CMK (cell line): ENCODE results near the gene ORAI3.

Source experiments
- DNase-seq: peaks from one replicate; pipeline ENCODE4 v3.0.0-alpha.2; 2010; ENCODE audit warnings: low read depth

The ORAI3 gene

GRCh38 chr16:30971298-30971697, 22.4 kb downstream of the ORAI3 start:
- no peak for DNase-seq

- no peak for DNase-seq
Observed at GRCh38 chr16:30972872-30973271, 24.0 kb downstream of the ORAI3 start.

GRCh38 chr16:30974348-30974747, 25.5 kb downstream of the ORAI3 start:
- no peak for DNase-seq

DNA sequence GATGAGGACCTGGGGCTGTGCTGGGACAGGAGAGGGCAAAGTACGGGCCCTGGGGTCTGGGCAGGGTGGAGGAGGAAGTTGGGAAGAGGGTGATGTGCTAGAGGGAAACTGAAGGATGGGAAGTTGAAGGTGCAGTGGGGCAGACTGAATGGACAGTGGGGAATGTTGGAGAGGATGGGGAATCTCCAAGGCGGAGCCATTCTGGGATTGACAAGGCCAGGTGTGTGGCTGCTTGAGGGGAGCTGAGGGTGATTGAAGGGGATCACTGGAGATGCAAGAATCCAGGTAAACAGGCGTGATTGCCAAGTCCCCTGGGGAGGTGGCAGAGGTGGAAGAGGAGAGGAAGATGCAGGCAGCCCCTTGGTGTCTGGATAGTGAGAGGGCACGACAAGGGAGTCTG, 27.6 kb downstream of the ORAI3 start:
- DNase-seq, result no peak

- DNase-seq, result no peak
Observed at GRCh38 chr16:30977502-30977901, 28.6 kb downstream of the ORAI3 start.

DNA sequence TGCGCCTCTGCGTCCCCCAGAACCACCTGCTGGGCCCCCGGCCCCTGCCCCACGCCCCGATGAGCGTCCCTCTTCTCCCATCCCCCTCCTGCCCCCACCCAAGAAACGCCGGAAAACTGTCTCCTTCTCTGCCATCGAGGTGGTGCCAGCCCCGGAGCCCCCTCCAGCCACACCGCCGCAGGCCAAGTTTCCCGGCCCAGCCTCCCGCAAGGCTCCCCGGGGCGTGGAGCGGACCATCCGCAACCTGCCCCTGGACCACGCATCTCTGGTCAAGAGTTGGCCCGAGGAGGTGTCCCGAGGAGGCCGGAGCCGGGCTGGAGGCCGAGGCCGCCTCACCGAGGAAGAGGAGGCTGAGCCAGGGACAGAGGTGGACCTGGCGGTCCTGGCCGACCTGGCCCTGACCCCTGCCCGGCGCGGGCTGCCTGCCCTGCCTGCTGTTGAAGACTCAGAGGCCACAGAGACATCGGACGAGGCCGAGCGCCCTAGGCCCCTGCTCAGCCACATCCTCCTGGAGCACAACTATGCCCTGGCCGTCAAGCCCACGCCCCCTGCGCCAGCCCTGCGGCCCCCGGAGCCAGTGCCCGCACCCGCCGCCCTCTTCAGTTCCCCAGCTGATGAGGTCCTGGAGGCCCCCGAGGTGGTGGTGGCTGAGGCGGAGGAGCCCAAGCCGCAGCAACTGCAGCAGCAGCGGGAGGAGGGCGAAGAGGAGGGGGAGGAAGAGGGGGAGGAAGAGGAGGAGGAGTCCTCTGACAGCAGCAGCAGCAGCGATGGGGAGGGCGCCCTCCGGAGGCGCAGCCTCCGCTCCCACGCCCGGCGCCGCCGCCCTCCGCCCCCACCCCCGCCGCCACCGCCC, 30.5 kb downstream of the ORAI3 start:
- no peak for DNase-seq

DNA sequence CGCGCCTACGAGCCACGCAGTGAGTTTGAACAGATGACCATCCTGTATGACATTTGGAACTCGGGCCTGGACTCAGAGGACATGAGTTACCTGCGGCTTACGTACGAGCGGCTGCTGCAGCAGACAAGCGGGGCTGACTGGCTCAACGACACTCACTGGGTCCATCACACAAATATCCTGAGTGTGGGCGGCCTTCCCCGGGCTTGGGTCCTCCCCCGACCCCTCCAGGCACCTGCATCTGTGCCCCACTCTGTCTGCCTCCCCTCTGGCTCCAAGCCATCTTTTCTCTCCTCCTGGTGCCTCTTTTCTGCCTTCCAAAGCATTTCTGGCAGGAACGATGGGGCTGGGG, 31.1 kb downstream of the ORAI3 start:
- no peak for DNase-seq

DNA sequence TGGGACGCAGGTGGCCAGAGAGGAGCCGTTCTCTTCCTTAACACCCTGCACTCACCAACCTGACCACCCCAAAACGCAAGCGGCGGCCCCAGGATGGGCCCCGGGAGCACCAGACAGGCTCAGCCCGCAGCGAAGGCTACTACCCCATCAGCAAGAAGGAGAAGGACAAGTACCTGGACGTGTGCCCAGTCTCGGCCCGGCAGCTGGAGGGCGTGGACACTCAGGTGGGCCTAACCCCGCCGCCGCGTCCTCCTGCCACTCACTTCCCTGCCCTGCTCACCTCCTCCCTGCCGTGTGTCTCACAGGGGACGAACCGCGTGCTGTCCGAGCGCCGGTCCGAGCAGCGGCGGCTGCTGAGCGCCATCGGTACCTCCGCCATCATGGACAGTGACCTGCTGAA, 31.6 kb downstream of the ORAI3 start:
- DNase-seq, result no peak

- no peak for DNase-seq
Observed at GRCh38 chr16:30980959-30981358, 32.1 kb downstream of the ORAI3 start.

GRCh38 chr16:30982548-30983288, 33.9 kb downstream of the ORAI3 start:
- DNase-seq, result no peak

- DNase-seq, result no peak
Observed at GRCh38 chr16:30983289-30983889, 34.5 kb downstream of the ORAI3 start.

- no peak for DNase-seq
Observed at GRCh38 chr16:30983898-30984610, 35.2 kb downstream of the ORAI3 start.

GRCh38 chr16:30984669-30985400, 36.0 kb downstream of the ORAI3 start, which contains the start of gene HSD3B7:
TSS of gene HSD3B7 (plus strand) at chr16:30985207. CDS start at chr16:30985659, 452 bp downstream.
- DNase-seq, result peak; percentile 61

GRCh38 chr16:30985401-30986128, 36.7 kb downstream of the ORAI3 start:
- no peak for DNase-seq

- DNase-seq, result no peak
Observed at GRCh38 chr16:30986129-30986991, 37.5 kb downstream of the ORAI3 start.

DNA sequence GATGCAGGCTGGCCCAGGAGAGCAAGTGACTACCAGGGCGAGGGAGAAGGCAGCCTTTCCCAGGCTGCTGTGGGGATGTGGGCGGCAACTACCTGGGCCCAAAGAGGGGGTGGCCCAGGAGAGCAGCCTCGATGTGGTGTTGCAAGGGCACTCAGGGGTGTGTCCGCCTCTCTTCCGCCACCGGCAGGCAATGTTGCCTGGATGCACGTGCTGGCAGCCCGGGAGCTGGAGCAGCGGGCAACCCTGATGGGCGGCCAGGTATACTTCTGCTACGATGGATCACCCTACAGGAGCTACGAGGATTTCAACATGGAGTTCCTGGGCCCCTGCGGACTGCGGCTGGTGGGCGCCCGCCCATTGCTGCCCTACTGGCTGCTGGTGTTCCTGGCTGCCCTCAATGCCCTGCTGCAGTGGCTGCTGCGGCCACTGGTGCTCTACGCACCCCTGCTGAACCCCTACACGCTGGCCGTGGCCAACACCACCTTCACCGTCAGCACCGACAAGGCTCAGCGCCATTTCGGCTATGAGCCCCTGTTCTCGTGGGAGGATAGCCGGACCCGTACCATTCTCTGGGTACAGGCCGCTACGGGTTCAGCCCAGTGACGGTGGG, 38.8 kb downstream of the ORAI3 start:
- no peak for DNase-seq

DNA sequence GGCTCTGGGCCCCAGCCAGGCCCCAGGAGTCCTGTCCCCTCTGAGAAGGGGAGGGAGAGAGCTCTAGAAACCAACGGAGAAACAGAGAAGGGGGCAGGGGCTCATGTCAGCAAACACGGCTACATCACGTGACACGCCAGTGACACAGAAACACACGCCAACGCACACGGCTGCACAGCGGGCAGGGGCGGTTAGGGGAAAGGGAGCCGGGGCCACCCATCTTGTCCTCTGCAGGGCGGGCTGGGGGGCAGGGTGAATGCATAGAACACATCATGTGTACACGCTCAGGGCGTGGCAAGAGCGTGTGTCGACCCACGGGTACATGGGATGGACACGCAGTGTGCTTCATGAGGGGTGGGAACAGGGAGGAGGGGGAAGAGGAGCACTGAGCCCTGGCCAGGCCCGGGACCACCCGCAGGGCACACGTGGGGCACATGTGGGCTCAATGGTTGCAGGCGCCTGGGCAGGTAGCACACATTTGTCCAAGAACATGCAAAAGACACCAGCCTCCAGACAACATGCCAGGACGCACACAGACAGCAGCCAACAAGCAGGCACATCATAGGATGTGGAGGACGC, 40.7 kb downstream of the ORAI3 start:
- no peak for DNase-seq

- no peak for DNase-seq
Observed at GRCh38 chr16:30990105-30990504, 41.2 kb downstream of the ORAI3 start.

- DNase-seq, result no peak
Observed at GRCh38 chr16:30991052-30991451, 42.2 kb downstream of the ORAI3 start.
